ENCODE results near the gene RNF13. TPM values are rescaled to one million over a fixed set of nuclear protein-coding genes. Genes with fewer than 3 reads are reported as not detected.
"Not testable (repeated sequence)": the region's sequence is repeated elsewhere in the genome, so short reads cannot be mapped to it uniquely, and the experiment has no call there.

The RNF13 gene
- total RNA-seq, 1 donor from 2014 or later: 26.9 TPM

DNA sequence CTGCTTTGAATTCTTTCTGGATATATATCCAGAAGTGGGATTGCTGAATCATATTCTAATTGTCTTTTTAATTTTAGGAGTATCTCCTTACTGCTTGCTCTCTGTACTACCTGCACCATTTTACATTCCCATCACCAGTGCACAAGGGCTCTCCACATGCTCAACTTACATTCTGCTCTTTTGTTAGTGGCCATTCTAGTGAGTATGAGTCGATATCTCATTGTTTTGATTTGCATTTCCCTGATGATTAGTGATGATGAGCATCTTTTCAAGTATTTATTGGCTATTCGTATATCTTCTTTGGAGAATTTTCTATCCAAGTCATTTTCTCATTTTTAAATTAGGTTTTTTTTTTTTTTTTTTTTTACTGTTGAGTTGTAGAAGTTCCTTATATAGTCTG is 128.2 kb downstream of the RNF13 start:
- H3K4me3 Mint-ChIP-seq: no peak overlapping the region
- peaks cover 19% of the 10 kb centered on the region for H3K9me3 Mint-ChIP-seq
- peaks cover 65% of the 10 kb centered on the region for H3K36me3 Mint-ChIP-seq (ENCODE audit: low read depth)
- no peaks in the 10 kb centered on the region for H3K27me3 Mint-ChIP-seq (ENCODE audit: low read depth)
- TF ChIP-seq CTCF (conservative IDR thresholded peaks at IDR 0.05): no peak
- no peak overlapping the region for H3K27ac Mint-ChIP-seq (ENCODE audit: unreplicated experiment)
- DNase-seq (ENCODE audit: low read depth, low spot score): no peak
- H3K4me1 Mint-ChIP-seq: peaks cover 7% of the 10 kb centered on the region

GRCh38 chr3:149941946-149942345 is 128.9 kb downstream of the RNF13 start:
- H3K36me3 Mint-ChIP-seq (ENCODE audit: low read depth): peaks cover 68% of the 10 kb centered on the region
- peaks cover 23% of the 10 kb centered on the region for H3K9me3 Mint-ChIP-seq
- TF ChIP-seq CTCF (conservative IDR thresholded peaks at IDR 0.05): no peak
- no peaks in the 10 kb centered on the region for H3K27me3 Mint-ChIP-seq (ENCODE audit: low read depth)
- DNase-seq (ENCODE audit: low read depth, low spot score): no peak
- H3K27ac Mint-ChIP-seq (ENCODE audit: unreplicated experiment): no peak overlapping the region
- peaks cover 7% of the 10 kb centered on the region for H3K4me1 Mint-ChIP-seq
- H3K4me3 Mint-ChIP-seq: no peak overlapping the region

- no peak overlapping the region for H3K4me3 Mint-ChIP-seq
- peaks cover 72% of the 10 kb centered on the region for H3K36me3 Mint-ChIP-seq (ENCODE audit: low read depth)
- H3K27me3 Mint-ChIP-seq (ENCODE audit: low read depth): no peaks in the 10 kb centered on the region
- TF ChIP-seq CTCF (conservative IDR thresholded peaks at IDR 0.05): no peak
- no peak overlapping the region for H3K27ac Mint-ChIP-seq (ENCODE audit: unreplicated experiment)
- no peak for DNase-seq (ENCODE audit: low read depth, low spot score)
- H3K4me1 Mint-ChIP-seq: peaks cover 7% of the 10 kb centered on the region
- H3K9me3 Mint-ChIP-seq: peaks cover 25% of the 10 kb centered on the region
Measured at GRCh38 chr3:149942409-149942808, 129.4 kb downstream of the RNF13 start.

DNA sequence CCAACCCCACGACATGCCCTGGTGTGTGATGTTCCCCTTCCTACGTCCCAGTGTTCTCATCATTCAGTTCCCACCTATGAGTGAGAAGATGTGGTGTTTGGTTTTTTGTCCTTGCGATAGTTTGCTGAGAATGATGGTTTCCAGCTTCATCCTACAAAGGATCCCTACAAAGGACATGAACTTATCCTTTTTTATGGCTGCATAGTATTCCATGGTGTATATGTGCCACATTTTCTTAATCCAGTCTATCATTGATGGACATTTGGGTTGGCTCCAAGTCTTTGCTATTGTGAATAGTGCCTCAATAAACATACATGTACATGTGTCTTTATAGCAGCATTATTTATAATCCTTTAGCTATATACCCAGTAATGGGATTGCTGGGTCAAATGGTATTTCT is 131.0 kb downstream of the RNF13 start:
- H3K27me3 Mint-ChIP-seq (ENCODE audit: low read depth); DNase-seq (ENCODE audit: low read depth, low spot score); H3K27ac Mint-ChIP-seq (ENCODE audit: unreplicated experiment); H3K4me3 Mint-ChIP-seq; H3K4me1 Mint-ChIP-seq: not testable (repeated sequence)
- Mint-ChIP-seq H3K36me3 (ENCODE audit: low read depth) (peaks cover 79% of the 10 kb centered on the region), H3K9me3 (peaks cover 31% of the 10 kb centered on the region)

GRCh38 chr3:149947231-149947630 is 134.2 kb downstream of the RNF13 start:
- TF ChIP-seq CTCF (conservative IDR thresholded peaks at IDR 0.05): no peak
- DNase-seq (ENCODE audit: low read depth, low spot score): no peak
- H3K36me3 Mint-ChIP-seq (ENCODE audit: low read depth): peaks cover 86% of the 10 kb centered on the region
- peaks cover 36% of the 10 kb centered on the region for H3K9me3 Mint-ChIP-seq
- H3K27me3 Mint-ChIP-seq (ENCODE audit: low read depth): no peaks in the 10 kb centered on the region
- no peak overlapping the region for H3K27ac Mint-ChIP-seq (ENCODE audit: unreplicated experiment)
- H3K4me1 Mint-ChIP-seq: peaks cover 6% of the 10 kb centered on the region
- H3K4me3 Mint-ChIP-seq: no peak overlapping the region

DNA sequence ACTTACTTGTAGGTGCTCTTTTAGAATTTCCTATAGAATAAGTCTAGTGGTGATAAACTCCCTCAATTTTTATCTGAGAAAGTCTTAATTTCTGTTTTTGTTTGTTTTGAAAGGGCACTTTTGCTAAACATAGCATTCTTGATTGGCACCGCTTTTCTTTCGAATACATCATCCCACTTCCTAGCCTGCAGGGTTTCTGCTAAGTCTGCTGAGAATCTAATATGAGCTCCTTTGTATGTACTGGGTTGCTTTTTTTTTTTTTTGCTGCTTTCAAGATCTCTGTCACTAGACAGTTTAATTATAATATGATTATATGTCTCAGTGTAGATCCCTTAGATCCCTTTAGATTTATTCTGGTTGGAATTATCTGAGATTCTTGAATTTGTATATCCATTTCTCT is 136.2 kb downstream of the RNF13 start:
- no peak for TF ChIP-seq CTCF (conservative IDR thresholded peaks at IDR 0.05)
- peak overlapping the region; percentile 71 for H3K27ac Mint-ChIP-seq (ENCODE audit: unreplicated experiment)

More for the DNA sequence above, 136.2 kb downstream of the RNF13 start:
- Mint-ChIP-seq H3K4me1 (peaks cover 6% of the 10 kb centered on the region), H3K9me3 (peaks cover 22% of the 10 kb centered on the region), H3K36me3 (ENCODE audit: low read depth) (peaks cover 72% of the 10 kb centered on the region), H3K27me3 (ENCODE audit: low read depth) (no peaks in the 10 kb centered on the region), H3K4me3 (peak overlapping the region; percentile 15)
- DNase-seq (ENCODE audit: low read depth, low spot score): no peak

Measured in neural crest cell (in vitro differentiated cells).